Activated CD4-positive, CD25-positive, alpha-beta regulatory T cell treated with anti-CD3 and anti-CD28 coated beads, Interleukin-2, amount 50 U/mL, for 72 hours (primary cell): Measurements from ENCODE around the gene LST1.

Experiments used
- DNase-seq: peaks from one replicate; pipeline ENCODE4 v3.0.0; 2021

LST1 gene

DNA sequence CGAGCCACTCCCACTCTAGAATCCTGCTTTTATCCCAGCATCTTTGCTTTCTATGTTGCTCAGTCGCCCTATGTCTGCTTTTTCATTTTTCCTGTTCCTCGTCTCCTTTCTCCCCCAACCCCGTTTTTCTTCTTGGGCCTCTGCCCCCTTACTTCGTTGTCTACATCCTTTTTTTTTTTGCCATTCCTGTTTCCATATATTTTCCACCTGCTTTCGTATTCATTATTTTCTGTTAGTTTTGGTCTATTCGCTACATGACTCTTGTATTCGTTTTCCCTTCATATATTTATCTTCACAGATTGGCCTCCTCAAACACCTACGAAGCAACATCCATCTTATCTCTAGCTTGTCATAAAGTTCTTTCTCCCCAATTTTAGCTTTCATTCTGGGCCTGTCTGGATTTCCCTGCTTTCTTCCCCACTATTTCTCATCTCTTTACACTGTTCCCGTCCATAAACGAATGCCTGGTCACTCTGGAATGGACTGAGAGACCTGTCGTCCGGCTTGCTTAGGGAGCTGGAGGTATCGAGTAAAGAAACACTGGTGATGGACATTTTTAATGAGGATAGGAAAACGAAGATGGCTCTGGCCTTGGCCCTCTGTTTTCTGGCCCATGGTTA is 35.4 kb downstream of the LST1 start:
- no peak for DNase-seq

DNA sequence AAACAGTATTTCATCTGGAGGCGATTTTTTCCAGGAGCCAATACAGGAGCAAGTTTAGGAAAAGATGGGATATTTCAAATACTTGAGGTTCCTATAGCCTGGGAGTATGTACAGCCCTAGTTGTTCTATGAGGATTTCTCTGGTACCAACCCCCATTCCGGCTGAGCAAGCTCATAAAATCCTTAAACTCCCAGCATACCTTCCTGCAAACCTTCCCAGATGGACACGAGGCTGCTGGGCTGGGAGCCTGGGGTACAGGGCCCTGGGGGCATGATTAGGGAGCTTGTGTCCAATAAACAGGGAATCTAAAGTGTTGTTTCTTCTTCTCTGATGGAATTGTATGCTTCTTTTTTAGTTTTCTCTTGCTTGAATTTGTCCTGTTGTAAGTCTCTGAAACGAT is 35.9 kb downstream of the LST1 start:
- DNase-seq = no peak

DNA sequence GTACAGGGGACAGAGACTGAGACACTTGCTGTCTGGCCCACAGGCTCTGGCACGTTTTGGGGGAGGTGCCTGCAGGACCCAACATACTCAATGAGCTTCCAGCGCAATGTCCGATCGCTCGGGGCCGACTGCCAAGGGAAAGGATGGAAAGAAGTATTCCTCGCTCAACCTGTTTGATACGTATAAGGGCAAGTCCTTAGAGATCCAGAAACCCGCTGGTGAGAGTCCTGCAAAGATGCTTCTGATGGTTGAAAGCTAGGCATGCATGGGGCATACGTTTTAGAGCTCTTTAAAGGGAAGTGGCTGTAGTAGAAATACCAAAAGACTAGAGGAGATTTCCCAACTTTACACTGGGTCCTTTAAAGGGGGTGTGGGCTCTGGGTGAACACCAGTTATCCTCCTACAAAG is 36.6 kb downstream of the LST1 start:
- no peak for DNase-seq

DNA sequence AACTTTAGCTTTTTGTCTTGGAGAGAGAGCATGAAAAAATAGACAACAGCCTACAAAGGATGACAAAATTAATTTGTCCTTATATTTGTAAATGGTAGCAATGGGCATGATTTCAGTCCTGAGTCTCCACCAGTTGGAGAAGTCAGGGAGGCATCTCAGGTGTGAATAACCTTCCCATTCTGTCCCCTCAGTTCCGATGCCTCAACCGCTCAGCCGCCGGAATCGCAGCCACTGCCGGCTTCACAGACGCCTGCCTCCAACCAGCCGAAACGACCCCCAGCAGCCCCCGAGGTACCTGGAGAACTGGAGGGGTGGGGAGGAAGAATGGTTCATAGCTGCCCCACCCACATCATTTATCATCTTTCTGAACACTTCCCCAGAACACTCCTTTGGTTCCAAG is 38.0 kb downstream of the LST1 start:
- DNase-seq = no peak

DNA sequence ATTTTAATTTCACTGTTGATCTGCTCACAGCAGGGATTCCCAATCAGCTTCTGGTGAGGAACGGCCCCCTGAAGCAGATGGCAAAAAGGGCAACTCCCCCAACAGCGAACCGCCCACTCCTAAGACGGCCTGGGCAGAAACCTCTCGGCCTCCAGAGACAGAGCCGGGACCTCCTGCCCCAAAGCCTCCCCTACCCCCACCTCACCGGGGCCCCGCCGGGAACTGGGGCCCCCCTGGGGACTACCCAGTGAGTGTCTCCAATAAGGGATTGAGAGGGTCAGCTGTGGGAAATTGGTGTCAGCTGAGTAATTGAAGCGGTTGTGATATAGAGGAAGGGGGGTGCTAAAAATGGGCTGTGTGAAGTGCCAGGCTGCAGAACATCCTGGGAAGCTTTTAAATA is 40.9 kb downstream of the LST1 start:
- DNase-seq = no peak

DNA sequence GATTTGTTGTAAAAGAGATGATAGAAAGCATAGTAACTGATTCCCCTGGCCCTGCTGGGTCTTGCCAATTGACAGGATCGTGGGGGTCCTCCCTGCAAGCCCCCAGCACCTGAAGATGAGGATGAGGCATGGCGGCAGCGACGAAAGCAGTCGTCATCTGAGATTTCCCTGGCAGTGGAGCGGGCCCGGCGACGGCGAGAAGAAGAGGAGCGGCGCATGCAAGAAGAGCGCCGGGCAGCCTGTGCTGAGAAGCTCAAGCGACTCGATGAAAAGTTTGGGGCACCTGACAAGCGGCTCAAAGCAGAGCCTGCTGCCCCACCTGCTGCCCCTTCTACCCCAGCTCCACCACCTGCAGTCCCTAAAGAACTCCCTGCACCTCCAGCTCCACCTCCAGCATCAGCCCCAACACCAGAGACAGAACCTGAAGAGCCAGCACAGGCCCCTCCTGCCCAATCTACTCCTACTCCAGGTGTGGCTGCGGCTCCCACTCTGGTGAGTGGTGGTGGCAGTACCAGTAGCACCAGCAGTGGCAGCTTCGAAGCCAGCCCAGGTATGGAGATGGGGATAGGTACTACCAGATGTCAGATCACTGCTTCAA is 41.7 kb downstream of the LST1 start:
- no peak for DNase-seq

DNA sequence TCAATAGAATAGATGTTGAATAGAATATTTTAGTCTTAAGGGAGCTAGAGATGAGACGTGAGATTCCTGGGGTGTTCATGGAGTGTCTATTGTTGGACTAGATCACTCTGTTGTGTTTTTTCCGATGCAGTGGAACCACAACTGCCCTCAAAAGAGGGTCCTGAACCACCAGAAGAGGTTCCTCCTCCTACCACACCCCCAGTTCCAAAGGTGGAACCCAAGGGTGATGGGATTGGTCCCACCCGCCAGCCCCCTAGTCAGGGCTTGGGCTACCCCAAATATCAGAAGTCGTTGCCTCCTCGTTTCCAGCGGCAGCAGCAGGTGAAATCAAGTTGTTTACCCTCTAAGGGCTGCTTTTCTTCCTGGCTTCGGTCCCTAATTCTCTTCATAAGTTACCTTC is 42.9 kb downstream of the LST1 start:
- no peak for DNase-seq

DNA sequence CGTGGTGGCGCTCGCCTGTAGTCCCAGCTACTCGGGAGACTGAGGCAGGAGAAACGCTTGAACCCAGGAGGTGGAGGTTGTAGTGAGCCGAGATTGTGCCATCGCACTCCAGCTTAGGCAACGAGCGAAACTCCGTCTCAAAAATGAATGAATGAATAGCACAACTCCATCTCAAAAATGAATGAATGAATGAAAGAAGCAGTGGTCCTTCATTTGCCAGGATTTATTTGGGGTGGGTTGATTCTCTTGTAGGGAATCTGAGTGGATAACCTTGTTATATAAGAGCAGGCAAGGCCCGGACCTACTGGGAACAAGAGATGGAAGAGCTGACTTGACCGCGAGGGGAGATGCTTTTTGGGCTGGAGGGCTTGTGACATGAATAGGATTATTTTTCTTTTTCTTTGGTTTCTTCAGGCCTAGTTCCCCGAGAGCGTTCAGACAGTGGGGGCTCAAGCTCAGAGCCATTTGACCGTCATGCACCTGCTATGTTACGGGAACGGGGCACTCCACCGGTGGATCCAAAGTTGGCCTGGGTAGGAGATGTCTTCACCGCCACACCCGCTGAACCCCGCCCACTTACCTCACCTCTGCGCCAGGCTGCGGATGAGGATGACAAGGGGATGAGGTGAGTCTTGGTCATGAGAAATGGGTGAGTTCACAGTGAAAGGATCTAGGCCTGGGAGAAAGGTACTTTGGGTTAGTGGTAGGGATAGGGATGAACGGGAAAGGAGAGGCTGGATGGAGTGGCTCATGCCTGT is 44.3 kb downstream of the LST1 start:
- DNase-seq = no peak

DNA sequence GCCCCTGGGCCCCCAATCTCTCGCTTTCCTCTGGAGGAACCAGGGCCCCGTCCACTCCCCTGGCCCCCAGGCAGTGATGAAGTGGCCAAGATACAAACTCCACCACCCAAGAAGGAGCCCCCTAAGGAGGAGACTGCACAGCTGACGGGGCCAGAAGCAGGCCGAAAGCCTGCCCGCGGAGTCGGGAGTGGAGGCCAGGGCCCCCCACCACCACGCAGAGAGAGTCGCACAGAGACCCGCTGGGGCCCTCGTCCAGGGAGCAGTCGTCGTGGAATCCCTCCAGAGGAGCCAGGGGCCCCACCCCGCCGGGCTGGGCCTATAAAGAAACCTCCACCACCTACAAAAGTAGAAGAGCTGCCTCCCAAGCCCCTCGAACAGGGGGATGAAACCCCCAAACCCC is 45.1 kb downstream of the LST1 start:
- no peak for DNase-seq

DNA sequence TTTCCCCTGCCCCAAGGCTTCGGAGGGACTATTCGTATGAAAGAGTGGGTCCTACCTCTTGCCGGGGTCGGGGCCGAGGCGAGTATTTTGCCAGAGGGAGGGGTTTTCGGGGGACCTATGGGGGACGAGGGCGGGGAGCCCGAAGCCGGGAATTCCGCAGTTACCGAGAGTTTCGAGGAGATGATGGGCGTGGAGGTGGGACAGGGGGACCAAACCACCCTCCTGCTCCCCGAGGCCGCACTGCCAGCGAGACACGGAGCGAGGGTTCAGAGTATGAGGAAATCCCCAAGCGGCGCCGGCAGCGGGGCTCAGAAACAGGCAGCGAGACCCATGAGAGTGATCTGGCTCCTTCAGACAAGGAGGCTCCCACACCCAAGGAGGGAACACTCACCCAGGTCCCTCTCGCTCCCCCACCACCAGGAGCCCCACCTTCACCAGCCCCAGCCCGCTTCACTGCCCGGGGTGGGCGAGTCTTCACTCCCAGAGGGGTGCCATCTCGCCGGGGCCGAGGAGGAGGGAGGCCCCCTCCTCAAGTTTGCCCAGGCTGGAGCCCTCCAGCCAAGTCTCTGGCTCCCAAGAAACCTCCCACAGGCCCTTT is 45.7 kb downstream of the LST1 start:
- no peak for DNase-seq

DNA sequence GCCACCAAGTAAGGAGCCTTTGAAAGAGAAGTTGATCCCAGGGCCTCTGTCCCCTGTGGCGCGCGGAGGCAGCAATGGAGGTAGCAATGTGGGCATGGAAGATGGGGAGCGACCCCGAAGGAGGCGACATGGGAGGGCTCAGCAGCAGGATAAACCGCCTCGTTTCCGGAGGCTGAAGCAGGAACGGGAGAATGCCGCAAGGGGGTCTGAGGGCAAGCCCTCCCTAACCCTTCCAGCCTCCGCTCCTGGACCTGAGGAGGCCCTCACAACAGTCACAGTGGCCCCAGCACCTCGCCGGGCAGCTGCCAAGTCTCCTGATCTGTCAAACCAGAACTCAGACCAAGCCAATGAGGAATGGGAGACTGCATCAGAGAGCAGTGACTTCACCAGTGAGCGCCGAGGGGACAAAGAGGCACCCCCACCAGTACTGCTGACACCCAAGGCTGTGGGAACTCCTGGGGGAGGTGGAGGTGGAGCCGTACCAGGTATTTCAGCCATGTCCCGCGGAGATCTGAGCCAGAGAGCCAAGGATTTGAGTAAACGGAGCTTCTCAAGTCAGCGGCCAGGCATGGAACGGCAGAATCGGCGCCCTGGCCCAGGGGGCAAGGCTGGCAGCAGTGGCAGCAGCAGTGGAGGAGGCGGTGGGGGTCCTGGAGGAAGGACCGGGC is 46.3 kb downstream of the LST1 start:
- DNase-seq = no peak

DNA sequence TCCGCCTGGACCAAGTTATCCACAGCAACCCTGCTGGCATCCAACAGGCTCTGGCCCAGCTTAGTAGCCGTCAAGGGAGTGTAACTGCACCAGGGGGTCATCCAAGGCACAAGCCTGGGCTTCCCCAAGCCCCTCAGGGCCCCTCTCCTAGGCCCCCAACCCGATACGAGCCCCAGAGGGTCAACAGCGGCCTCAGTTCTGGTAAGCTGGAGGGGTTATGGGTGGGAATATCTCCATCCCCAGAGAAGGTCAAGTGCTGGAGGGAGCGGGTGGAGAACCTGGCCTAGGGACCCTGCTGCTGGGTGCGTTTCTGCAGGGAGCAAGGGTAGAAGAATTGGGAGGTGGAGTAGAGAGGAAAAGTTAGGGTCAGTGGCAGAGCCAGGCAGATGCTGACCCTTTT is 47.4 kb downstream of the LST1 start:
- DNase-seq = no peak

DNA sequence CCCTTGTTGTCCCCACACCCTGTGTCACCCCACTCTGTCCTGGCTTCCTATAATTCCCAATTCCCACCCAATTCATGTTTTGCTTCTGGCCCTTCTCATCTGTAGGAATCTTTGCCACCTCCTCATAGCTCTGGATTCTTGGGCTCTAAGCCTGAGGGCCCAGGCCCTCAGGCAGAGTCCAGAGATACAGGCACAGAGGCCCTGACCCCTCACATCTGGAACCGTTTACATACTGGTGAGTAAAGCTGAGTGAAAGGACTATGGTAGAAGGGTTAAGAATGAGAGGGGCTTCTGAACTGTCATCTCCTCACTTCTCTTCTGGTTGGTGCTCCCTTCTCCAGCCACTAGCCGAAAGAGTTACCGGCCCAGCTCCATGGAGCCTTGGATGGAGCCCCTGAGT is 48.1 kb downstream of the LST1 start:
- DNase-seq = no peak

DNA sequence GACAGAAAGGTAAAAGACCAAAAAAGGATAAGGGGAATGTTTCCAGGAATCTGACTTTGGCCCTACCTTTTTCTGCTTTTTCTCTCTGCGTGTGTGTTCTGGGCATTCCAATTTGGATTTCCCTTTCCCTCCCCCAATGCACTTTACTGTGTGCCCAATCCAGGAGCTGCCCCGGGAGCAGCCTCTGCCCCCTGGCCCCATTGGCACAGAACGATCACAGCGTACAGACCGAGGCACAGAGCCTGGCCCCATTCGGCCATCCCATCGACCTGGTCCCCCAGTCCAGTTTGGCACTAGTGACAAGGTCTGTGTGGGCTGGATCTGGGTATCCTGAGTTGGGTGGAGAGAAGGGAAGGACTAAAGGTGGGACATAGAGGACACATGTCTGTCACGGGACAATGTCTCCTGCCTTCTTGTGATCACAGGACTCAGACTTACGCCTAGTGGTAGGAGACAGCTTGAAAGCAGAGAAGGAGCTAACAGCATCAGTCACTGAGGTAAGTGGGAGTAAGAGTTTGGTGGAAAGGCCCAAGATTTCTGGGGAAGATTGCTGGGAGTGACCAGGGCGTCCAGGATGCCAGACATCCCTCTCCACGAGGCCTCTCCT is 49.0 kb downstream of the LST1 start:
- no peak for DNase-seq

DNA sequence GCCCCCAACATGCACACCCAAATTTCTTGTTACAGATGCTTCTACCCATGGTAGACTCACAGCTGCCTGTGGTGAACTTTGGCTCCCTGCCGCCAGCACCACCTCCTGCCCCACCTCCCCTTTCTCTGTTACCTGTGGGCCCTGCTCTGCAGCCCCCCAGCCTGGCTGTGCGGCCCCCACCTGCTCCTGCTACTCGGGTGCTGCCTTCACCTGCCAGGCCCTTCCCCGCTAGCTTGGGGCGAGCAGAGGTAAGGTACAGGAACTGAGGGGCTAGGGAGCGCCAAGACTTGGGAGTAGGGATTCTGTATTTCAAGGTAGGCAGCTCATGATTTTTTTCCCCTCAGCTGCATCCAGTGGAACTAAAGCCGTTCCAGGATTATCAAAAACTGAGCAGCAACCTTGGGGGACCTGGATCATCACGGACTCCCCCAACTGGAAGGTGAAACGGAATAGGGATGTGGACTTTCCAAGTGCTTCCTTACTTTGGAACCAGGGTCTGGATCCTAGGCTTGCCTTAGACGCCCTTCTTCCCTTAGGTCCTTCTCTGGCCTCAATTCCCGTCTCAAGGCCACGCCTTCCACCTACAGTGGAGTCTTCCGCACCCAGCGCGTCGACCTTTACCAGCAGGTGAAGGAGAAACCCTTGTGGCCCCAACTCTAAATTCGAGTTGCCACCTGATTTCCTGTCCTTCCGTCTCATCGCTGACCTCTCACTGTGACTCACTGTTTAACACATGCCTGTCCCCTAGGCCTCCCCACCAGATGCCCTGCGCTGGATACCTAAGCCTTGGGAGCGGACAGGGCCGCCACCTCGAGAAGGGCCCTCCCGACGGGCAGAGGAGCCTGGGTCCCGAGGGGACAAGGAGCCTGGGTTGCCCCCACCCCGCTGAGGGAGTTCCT is 50.9 kb downstream of the LST1 start:
- DNase-seq = no peak
